Mesendoderm (in vitro differentiated cells): Measurements from ENCODE around the gene INO80E.

Experiments
- DNase-seq: peaks from one replicate; pipeline ENCODE4 v3.0.0; 2013
- H2AK5ac ChIP-seq: 2 replicates; pipeline ENCODE4 v1.6.1; 2013; ENCODE audit warnings: low read length, inconsistent platforms
- H2BK120ac ChIP-seq: 2 replicates; pipeline ENCODE4 v1.6.1; 2013; ENCODE audit warnings: low read depth, mild to moderate bottlenecking, low read length, moderate library complexity, mixed read lengths
- H2BK15ac ChIP-seq: replicated peaks from 2 replicates; pipeline ENCODE4 v1.6.1; 2013; ENCODE audit warnings: low read depth, mild to moderate bottlenecking, moderate library complexity
- H2BK5ac ChIP-seq: 2 replicates; pipeline ENCODE4 v1.6.1; 2013; ENCODE audit warnings: low read length, inconsistent platforms
- H3K18ac ChIP-seq: 2 replicates; pipeline ENCODE4 v1.6.1; 2013; ENCODE audit warnings: mild to moderate bottlenecking, low read length, mixed read lengths
- H3K23ac ChIP-seq: one replicate; pipeline ENCODE4 v1.6.1; 2013; ENCODE audit warnings: low read length
- H3K27ac ChIP-seq: 2 replicates; pipeline ENCODE4 v1.5.1; 2013; ENCODE audit warnings: low read depth, mild to moderate bottlenecking, inconsistent platforms, low read length, moderate library complexity
- H3K27me3 ChIP-seq: 2 replicates; pipeline ENCODE4 v1.6.1; 2013; ENCODE audit warnings: low read length, control low read depth, mild to moderate bottlenecking, inconsistent platforms; ENCODE audit not compliant: insufficient read depth, poor library complexity
- H3K36me3 ChIP-seq: 2 replicates; pipeline ENCODE4 v1.6.1; 2013; ENCODE audit warnings: low read length, inconsistent platforms; ENCODE audit not compliant: control insufficient read depth, insufficient read depth
- H3K4ac ChIP-seq: one replicate; pipeline ENCODE4 v1.6.1; 2013; ENCODE audit warnings: low read depth, mild to moderate bottlenecking, low read length, moderate library complexity
- H3K4me1 ChIP-seq: 2 replicates; pipeline ENCODE4 v1.6.1; 2013; ENCODE audit warnings: low read depth, low read length, inconsistent platforms; ENCODE audit not compliant: control insufficient read depth
- H3K4me2 ChIP-seq: 2 replicates; pipeline ENCODE4 v1.6.1; 2013; ENCODE audit warnings: low read length
- H3K4me3 ChIP-seq: 2 replicates; pipeline ENCODE4 v1.5.1; 2013; ENCODE audit warnings: mild to moderate bottlenecking, low read length
- H3K56ac ChIP-seq: one replicate; pipeline ENCODE4 v1.6.1; 2013; ENCODE audit warnings: low read length
- H3K79me1 ChIP-seq: 2 replicates; pipeline ENCODE4 v1.6.1; 2013; ENCODE audit warnings: low read length, inconsistent platforms
- H3K79me2 ChIP-seq: 2 replicates; pipeline ENCODE4 v1.6.1; 2013; ENCODE audit warnings: mild to moderate bottlenecking, low read length; ENCODE audit not compliant: control insufficient read depth, insufficient read depth
- H3K9ac ChIP-seq: 2 replicates; pipeline ENCODE4 v1.6.1; 2013; ENCODE audit warnings: low read length, inconsistent platforms
- H4K5ac ChIP-seq: one replicate; pipeline ENCODE4 v1.6.1; 2013; ENCODE audit warnings: low read length
- H4K8ac ChIP-seq: one replicate; pipeline ENCODE4 v1.6.1; 2013; ENCODE audit warnings: low read depth, mild to moderate bottlenecking, control low read depth, low read length, moderate library complexity
- WGBS: extraction: QIAGEN DNeasy Blood & Tissue Kit; methylation state at CpG from one replicate; pipeline ENCODE4 v1.1.7; 2013; ENCODE audit warnings: low lambda C conversion rate, missing lambda C conversion rate; ENCODE audit not compliant: insufficient coverage; ENCODE audit errors: extremely low coverage; 5-methylcytosine and 5-hydroxymethylcytosine counted together

INO80E gene

GRCh38 chr16:29992344-29992967, 3.6 kb upstream of the INO80E start:
- H3K4me2 ChIP-seq = no peak overlapping the region
- WGBS = no CpG with 5 or more reads among the region's 7 CpGs
- H3K18ac ChIP-seq = no peak overlapping the region
- peaks cover 4% of the 10 kb centered on the region for H3K79me1 ChIP-seq
- no peak overlapping the region for H3K27ac ChIP-seq
- no peak for DNase-seq
- H3K4ac ChIP-seq = no peak overlapping the region
- no peak overlapping the region for H3K4me3 ChIP-seq
- peaks cover 7% of the 10 kb centered on the region for H3K36me3 ChIP-seq
- no peak overlapping the region for H2AK5ac ChIP-seq
- no peak overlapping the region for H4K5ac ChIP-seq
- no peak overlapping the region for H2BK15ac ChIP-seq
- no peak overlapping the region for H3K56ac ChIP-seq
- H3K27me3 ChIP-seq = no peaks in the 10 kb centered on the region
- no peak overlapping the region for H2BK5ac ChIP-seq
- H3K4me1 ChIP-seq = peaks cover 2% of the 10 kb centered on the region
- H2BK120ac ChIP-seq = no peak overlapping the region
- H3K23ac ChIP-seq = no peak overlapping the region
- peaks cover 3% of the 10 kb centered on the region for H3K79me2 ChIP-seq
- H4K8ac ChIP-seq = no peak overlapping the region
- H3K9ac ChIP-seq = no peak overlapping the region

GRCh38 chr16:29993191-29993902, 2.7 kb upstream of the INO80E start:
- Histone ChIP-seq H3K4me1 (peaks cover 2% of the 10 kb centered on the region), H3K23ac (no peak overlapping the region), H3K56ac (no peak overlapping the region), H3K27me3 (no peaks in the 10 kb centered on the region), H3K79me2 (peaks cover 3% of the 10 kb centered on the region), H2BK120ac (no peak overlapping the region), H4K8ac (no peak overlapping the region), H3K4me3 (no peak overlapping the region), H2BK15ac (no peak overlapping the region), H3K9ac (no peak overlapping the region), H3K27ac (no peak overlapping the region), H2BK5ac (no peak overlapping the region), H2AK5ac (no peak overlapping the region), H4K5ac (no peak overlapping the region), H3K18ac (no peak overlapping the region), H3K36me3 (peaks cover 6% of the 10 kb centered on the region), H3K79me1 (peaks cover 4% of the 10 kb centered on the region), H3K4me2 (no peak overlapping the region), H3K4ac (no peak overlapping the region)
- WGBS = no CpG with 5 or more reads among the region's 25 CpGs
- no peak for DNase-seq

GRCh38 chr16:29993903-29994599, 2.0 kb upstream of the INO80E start:
- no peak overlapping the region for H3K4me3 ChIP-seq
- no peak overlapping the region for H4K5ac ChIP-seq
- no peak overlapping the region for H3K18ac ChIP-seq
- no peak for DNase-seq
- H2BK15ac ChIP-seq = no peak overlapping the region
- H3K4me2 ChIP-seq = no peak overlapping the region
- H3K79me1 ChIP-seq = peaks cover 4% of the 10 kb centered on the region
- H3K36me3 ChIP-seq = peaks cover 5% of the 10 kb centered on the region
- no peaks in the 10 kb centered on the region for H3K27me3 ChIP-seq
- H3K4me1 ChIP-seq = peaks cover 2% of the 10 kb centered on the region
- H3K4ac ChIP-seq = no peak overlapping the region
- H3K27ac ChIP-seq = no peak overlapping the region
- H3K23ac ChIP-seq = no peak overlapping the region
- no peak overlapping the region for H2BK5ac ChIP-seq
- no peak overlapping the region for H4K8ac ChIP-seq
- no peak overlapping the region for H2AK5ac ChIP-seq
- peaks cover 3% of the 10 kb centered on the region for H3K79me2 ChIP-seq
- H2BK120ac ChIP-seq = no peak overlapping the region
- H3K9ac ChIP-seq = peak overlapping the region; percentile 99
- WGBS = no CpG with 5 or more reads among the region's 9 CpGs
- peak overlapping the region; percentile 99 for H3K56ac ChIP-seq

GRCh38 chr16:29994600-29995323, 1.3 kb upstream of the INO80E start:
- H2AK5ac ChIP-seq = no peak overlapping the region
- peaks cover 4% of the 10 kb centered on the region for H3K36me3 ChIP-seq
- no peak overlapping the region for H3K18ac ChIP-seq
- no CpG with 5 or more reads among the region's 24 CpGs for WGBS
- H3K4ac ChIP-seq = no peak overlapping the region
- peak overlapping the region; percentile 99 for H3K4me2 ChIP-seq
- peaks cover 5% of the 10 kb centered on the region for H3K79me1 ChIP-seq
- no peak overlapping the region for H2BK5ac ChIP-seq
- peaks cover 3% of the 10 kb centered on the region for H3K79me2 ChIP-seq
- H3K4me1 ChIP-seq = peaks cover 2% of the 10 kb centered on the region
- no peak overlapping the region for H4K5ac ChIP-seq
- no peaks in the 10 kb centered on the region for H3K27me3 ChIP-seq
- peak; percentile 69 for DNase-seq
- H3K4me3 ChIP-seq = no peak overlapping the region
- peak overlapping the region; percentile 99 for H3K9ac ChIP-seq
- H2BK120ac ChIP-seq = no peak overlapping the region
- H3K27ac ChIP-seq = no peak overlapping the region
- no peak overlapping the region for H3K23ac ChIP-seq
- no peak overlapping the region for H2BK15ac ChIP-seq
- peak overlapping the region; percentile 99 for H3K56ac ChIP-seq
- H4K8ac ChIP-seq = no peak overlapping the region

GRCh38 chr16:29995324-29995910, 624 bp upstream of the INO80E start, which contains the start of gene HIRIP3:
Gene HIRIP3 (minus strand): TSS chr16:29995617. CDS start chr16:29995605, 12 bp downstream.
- peaks cover 4% of the 10 kb centered on the region for H3K36me3 ChIP-seq
- no peak within 1 kb of the TSS for H2AK5ac ChIP-seq
- H4K8ac ChIP-seq = no peak within 1 kb of the TSS
- H3K18ac ChIP-seq = peak within 1 kb of the TSS; percentile 62
- H3K27ac ChIP-seq = peak within 1 kb of the TSS; percentile 39
- peaks cover 3% of the 10 kb centered on the region for H3K79me2 ChIP-seq
- WGBS = no CpG with 5 or more reads among the region's 53 CpGs
- H2BK5ac ChIP-seq = peak within 1 kb of the TSS; percentile 95
- peak; percentile 91 for DNase-seq
- H3K4me3 ChIP-seq = peak within 1 kb of the TSS; percentile 95
- H3K9ac ChIP-seq = peak within 1 kb of the TSS; percentile 99
- H4K5ac ChIP-seq = no peak within 1 kb of the TSS
- peak within 1 kb of the TSS; percentile 1 for H3K23ac ChIP-seq
- H3K4me1 ChIP-seq = peaks cover 2% of the 10 kb centered on the region
- peak within 1 kb of the TSS; percentile 99 for H3K4me2 ChIP-seq
- no peak within 1 kb of the TSS for H2BK15ac ChIP-seq
- peak within 1 kb of the TSS; percentile 89 for H3K4ac ChIP-seq
- peaks cover 5% of the 10 kb centered on the region for H3K79me1 ChIP-seq
- no peaks in the 10 kb centered on the region for H3K27me3 ChIP-seq
- H3K56ac ChIP-seq = peak within 1 kb of the TSS; percentile 99
- H2BK120ac ChIP-seq = no peak within 1 kb of the TSS
